Activated B cell treated with CpG ODN at 0.5 μM for 24 hours (primary cell): ENCODE data around the gene BCL2L14. TPM values are rescaled to one million over a fixed set of nuclear protein-coding genes. Genes with fewer than 3 reads are reported as not detected.

ENCODE experiments used
- ATAC-seq: fragments of 200-7000 bp; cut with Tn5 transposase; one replicate; pipeline ENCODE4 v1.10.0; 2021; ENCODE audit warnings: low read depth, mild to moderate bottlenecking, moderate library complexity
- CTCF ChIA-PET: fragments of 350-600 bp; sonication (Branson Sonifier 250); formaldehyde crosslinking; loops from one replicate; lab custom pipeline; 2021; ENCODE audit warnings: antibody characterized with exemption; lab: Charles Lee
- POLR2A ChIA-PET: fragments of 350-600 bp; sonication (Branson Sonifier 250); formaldehyde crosslinking; loops from one replicate; lab custom pipeline; 2021; ENCODE audit warnings: antibody characterized with exemption; lab: Charles Lee
- DNase-seq: peaks from one replicate; pipeline ENCODE4 v3.0.0; 2022
- H3K27ac Mint-ChIP-seq: one replicate; pipeline ENCODE4 v1.8.0; 2020; ENCODE audit warnings: mixed read lengths
- H3K27me3 Mint-ChIP-seq: one replicate; pipeline ENCODE4 v1.8.0; 2021; ENCODE audit warnings: mixed read lengths
- H3K36me3 Mint-ChIP-seq: one replicate; pipeline ENCODE4 v1.8.0; 2021; ENCODE audit warnings: low read depth, mixed read lengths
- H3K4me1 Mint-ChIP-seq: one replicate; pipeline ENCODE4 v1.8.0; 2021; ENCODE audit warnings: mixed read lengths
- H3K4me3 Mint-ChIP-seq: one replicate; pipeline ENCODE4 v1.8.0; 2020; ENCODE audit warnings: mild to moderate bottlenecking, mixed read lengths
- H3K9me3 Mint-ChIP-seq: one replicate; pipeline ENCODE4 v1.8.0; 2020; ENCODE audit warnings: mixed read lengths
- intact Hi-C: fragments of 100-400 bp; cut with micrococcal nuclease; formaldehyde crosslinking; loops from one replicate; pipeline ENCODE4 v1.15.1; 2024
- total RNA-seq: library from RNA; stranded (reverse); gene quantifications from 2 replicates; pipeline ENCODE4 v1.2.3, GENCODE V29; 2022
- TF ChIP-seq, protein P1 (sequence below): fragments of 200-600 bp; IDR thresholded peaks from one replicate; pipeline ENCODE4 v1.8.0; 2022; ENCODE audit warnings: antibody characterized with exemption, mild to moderate bottlenecking

BCL2L14 gene
- total RNA-seq, 1 donor from 2014 or later, result not detected

DNA sequence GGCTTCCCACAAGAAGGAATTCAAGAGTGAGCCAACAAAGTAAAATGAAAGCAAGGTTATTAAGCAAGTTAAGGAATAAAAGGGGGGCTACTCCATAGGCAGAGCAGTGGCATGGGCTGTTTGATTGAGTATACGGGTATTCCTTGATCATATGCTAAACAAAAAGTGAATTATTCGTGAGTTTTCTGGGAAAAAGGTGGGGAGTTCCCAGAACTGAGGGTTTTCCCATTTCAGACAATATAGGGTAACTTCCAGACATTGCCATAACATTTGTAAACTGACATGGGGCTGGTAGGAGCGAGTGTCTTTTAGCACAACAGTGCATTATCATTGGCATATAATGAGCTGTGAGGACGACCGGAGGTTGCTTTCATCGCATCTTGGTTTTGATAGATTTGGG lies 2.0 kb upstream of the BCL2L14 start:
- CTCF ChIA-PET, result no interaction called here
- Mint-ChIP-seq H3K27me3 (peaks cover 14% of the 10 kb centered on the region), H3K4me1 (peaks cover 12% of the 10 kb centered on the region), H3K4me3 (no peak overlapping the region), H3K9me3 (no peaks in the 10 kb centered on the region), H3K27ac (no peak overlapping the region), H3K36me3 (no peaks in the 10 kb centered on the region)
- TF ChIP-seq, protein P1, sequence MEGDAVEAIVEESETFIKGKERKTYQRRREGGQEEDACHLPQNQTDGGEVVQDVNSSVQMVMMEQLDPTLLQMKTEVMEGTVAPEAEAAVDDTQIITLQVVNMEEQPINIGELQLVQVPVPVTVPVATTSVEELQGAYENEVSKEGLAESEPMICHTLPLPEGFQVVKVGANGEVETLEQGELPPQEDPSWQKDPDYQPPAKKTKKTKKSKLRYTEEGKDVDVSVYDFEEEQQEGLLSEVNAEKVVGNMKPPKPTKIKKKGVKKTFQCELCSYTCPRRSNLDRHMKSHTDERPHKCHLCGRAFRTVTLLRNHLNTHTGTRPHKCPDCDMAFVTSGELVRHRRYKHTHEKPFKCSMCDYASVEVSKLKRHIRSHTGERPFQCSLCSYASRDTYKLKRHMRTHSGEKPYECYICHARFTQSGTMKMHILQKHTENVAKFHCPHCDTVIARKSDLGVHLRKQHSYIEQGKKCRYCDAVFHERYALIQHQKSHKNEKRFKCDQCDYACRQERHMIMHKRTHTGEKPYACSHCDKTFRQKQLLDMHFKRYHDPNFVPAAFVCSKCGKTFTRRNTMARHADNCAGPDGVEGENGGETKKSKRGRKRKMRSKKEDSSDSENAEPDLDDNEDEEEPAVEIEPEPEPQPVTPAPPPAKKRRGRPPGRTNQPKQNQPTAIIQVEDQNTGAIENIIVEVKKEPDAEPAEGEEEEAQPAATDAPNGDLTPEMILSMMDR, result no peak
- POLR2A ChIA-PET, result no interaction called here
- no peak for DNase-seq
- no peak for ATAC-seq
- intact Hi-C loops, result no loop called here

DNA sequence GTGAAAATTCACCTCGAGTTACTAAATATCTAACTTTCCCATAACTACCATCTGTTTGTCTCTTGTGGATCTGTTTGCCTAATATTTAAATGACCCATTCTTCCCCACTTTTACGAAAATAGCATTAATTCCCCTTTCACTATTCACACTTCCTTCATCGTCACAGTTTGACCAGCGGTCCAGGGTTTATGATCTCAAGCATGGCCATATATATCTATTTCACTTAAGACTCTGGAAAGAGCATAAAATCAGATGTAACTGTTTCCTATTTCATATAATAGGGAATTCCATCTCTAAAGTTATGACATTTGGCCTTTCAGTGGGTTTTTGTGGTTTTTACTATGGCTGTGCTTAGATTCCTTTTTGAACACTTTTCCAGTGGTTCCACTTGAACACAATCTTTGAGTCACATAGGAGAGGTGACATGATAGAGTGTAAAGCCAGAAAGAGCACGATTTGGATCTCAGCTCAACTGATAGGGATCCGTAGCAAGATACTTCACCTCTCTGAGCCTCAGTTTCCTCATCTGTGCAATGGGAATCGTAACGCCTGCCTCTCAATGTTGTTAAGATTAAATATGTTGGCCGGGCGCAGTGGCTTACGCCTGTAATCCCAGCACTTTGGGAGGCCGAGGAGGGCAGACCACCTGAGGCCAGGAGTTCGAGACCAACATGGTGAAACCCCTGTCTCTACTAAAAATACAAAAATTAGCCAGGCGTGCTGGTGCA lies 754 bp upstream of the BCL2L14 start:
- Mint-ChIP-seq H3K4me3 (no peak overlapping the region), H3K4me1 (peaks cover 12% of the 10 kb centered on the region), H3K9me3 (no peaks in the 10 kb centered on the region), H3K27ac (no peak overlapping the region), H3K36me3 (no peaks in the 10 kb centered on the region), H3K27me3 (peaks cover 14% of the 10 kb centered on the region)
- ChIA-PET CTCF (no interaction called here), POLR2A (no interaction called here)
- TF ChIP-seq, protein P1, result no peak
- intact Hi-C loops, result no loop called here
- no peak for ATAC-seq
- DNase-seq, result no peak

DNA sequence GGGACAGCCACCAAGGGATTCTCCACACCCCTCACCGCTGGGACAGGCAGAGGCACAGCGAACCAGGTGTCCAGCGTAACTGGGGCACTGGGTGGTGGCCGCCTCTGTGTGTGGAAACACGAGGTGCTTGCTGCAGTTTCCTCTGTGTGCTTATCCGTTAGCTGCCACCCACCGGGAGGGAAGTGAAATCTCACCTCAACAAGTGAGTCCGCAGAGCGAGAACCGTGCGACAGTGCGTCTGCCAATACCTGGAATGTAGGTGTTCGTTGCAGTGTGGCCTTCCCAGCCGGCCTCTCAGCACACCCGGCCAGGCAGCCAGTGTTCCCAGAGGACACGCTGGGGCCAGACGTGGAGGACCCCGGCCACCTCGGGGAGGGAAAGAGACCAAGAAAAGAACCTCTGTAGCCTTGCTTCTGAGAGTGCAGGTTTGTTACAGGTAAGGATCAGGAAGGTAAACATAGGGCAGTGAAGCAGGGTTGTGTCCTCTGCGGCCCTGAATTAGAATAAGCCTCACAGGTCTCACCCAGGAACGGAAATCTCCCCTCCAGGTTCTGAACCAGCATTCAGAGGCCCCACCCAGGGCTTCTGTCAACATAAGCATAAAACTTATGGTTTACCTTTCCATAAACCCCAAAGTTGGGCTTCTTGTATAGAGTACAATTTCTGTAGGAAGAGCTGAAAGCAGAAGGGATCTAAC lies 1.5 kb downstream of the BCL2L14 start:
- Mint-ChIP-seq H3K27ac (no peak overlapping the region), H3K27me3 (peaks cover 18% of the 10 kb centered on the region), H3K4me3 (no peak overlapping the region), H3K36me3 (no peaks in the 10 kb centered on the region), H3K4me1 (peaks cover 12% of the 10 kb centered on the region), H3K9me3 (no peaks in the 10 kb centered on the region)
- ChIA-PET CTCF (no interaction called here), POLR2A (no interaction called here)
- TF ChIP-seq, protein P1, result no peak
- intact Hi-C loops, result no loop called here
- no peak for DNase-seq
- peak; percentile 31 for ATAC-seq

DNA sequence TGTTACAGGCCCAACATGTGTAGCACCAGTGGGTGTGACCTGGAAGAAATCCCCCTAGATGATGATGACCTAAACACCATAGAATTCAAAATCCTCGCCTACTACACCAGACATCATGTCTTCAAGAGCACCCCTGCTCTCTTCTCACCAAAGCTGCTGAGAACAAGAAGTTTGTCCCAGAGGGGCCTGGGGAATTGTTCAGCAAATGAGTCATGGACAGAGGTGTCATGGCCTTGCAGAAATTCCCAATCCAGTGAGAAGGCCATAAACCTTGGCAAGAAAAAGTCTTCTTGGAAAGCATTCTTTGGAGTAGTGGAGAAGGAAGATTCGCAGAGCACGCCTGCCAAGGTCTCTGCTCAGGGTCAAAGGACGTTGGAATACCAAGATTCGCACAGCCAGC lies 8.6 kb downstream of the BCL2L14 start:
- CTCF ChIA-PET, result no interaction called here
- ATAC-seq (no peak), DNase-seq (no peak)
- H3K4me3 Mint-ChIP-seq, result no peak overlapping the region
- no peaks in the 10 kb centered on the region for H3K4me1 Mint-ChIP-seq
- H3K36me3 Mint-ChIP-seq, result no peaks in the 10 kb centered on the region
- TF ChIP-seq, protein P1, result no peak
- H3K27ac Mint-ChIP-seq, result no peak overlapping the region
- no peaks in the 10 kb centered on the region for H3K9me3 Mint-ChIP-seq
- peaks cover 7% of the 10 kb centered on the region for H3K27me3 Mint-ChIP-seq
- POLR2A ChIA-PET, result no interaction called here
- intact Hi-C loops, result no loop called here

DNA sequence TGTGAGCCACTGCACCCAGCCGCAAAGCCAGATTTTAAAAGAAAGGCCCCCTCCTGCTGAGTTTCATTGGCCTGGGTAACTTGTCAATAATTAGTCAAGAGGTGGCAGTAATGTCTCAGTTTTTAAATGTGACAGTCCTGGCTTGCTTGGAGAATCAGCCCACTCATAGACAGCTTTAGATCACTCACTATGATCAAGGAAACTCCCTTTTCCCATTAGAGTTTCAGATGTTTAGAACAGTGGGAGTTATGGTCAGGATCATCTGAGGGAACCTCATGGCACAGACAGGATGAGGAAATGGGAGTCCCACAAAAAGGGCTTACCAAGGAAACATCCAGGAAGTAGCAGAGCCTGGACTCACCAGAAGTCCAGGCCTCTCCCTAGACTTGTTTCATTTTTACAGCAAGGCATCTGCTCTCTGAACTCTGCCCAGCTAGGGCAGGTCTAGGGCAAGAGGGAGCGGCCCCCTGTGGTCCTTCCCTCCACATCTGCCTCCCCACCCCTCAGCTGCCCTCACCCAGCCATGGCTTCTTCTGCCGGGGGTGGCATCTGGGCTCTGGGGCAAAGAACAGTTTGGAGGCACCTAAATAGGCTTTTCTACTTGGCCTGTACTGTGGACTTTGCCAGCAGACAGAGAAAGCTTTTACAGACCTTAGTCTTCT lies 11.2 kb downstream of the BCL2L14 start:
- no peaks in the 10 kb centered on the region for H3K4me1 Mint-ChIP-seq
- peaks cover 3% of the 10 kb centered on the region for H3K27me3 Mint-ChIP-seq
- H3K4me3 Mint-ChIP-seq, result no peak overlapping the region
- H3K36me3 Mint-ChIP-seq, result no peaks in the 10 kb centered on the region
- ChIA-PET POLR2A (no interaction called here), CTCF (interaction anchor here (0.7 to 1.5 kb wide), 2 partner anchors 15 to 253 kb away, joined by 3 to 6 read pairs; no protein-coding TSS in a partner anchor)
- no peak overlapping the region for H3K27ac Mint-ChIP-seq
- no peaks in the 10 kb centered on the region for H3K9me3 Mint-ChIP-seq
- intact Hi-C loops, result no loop called here
- no peak for DNase-seq
- ATAC-seq, result no peak
- TF ChIP-seq, protein P1, result no peak
